MCF 10A (cell line): ENCODE data around the gene CCM2. TPM values are rescaled to one million over a fixed set of nuclear protein-coding genes. Genes with fewer than 3 reads are reported as not detected.
A peak's percentile ranks its signal among the peaks of the same experiment; 100 is the strongest.

Experiments
- BruUV-seq: library from RNA; stranded (reverse); fragments of 400-500 nt; replicated peaks from 2 replicates; lab custom pipeline; 2021; lab: Mats Ljungman, UMichigan
- CTCF ChIA-PET: fragments of 300-600 bp; sonication (Branson Sonifier 250); formaldehyde crosslinking; extraction: SDS; loops from one replicate; lab custom pipeline; 2021; ENCODE audit warnings: antibody characterized with exemption, inconsistent platforms; lab: Yijun Ruan, JAX
- POLR2A ChIA-PET: fragments of 300-600, 350-650 bp; sonication (Branson Sonifier 250); formaldehyde crosslinking; extraction: SDS; loops from one replicate; lab custom pipeline; 2020; ENCODE audit warnings: antibody characterized with exemption, inconsistent platforms; lab: Yijun Ruan, JAX
- DNase-seq: peaks from one replicate; pipeline ENCODE4 v3.0.0-alpha.2; 2018; ENCODE audit not compliant: unreplicated experiment
- H3K27ac Mint-ChIP-seq: one replicate; pipeline ENCODE4 v1.8.0; 2022; ENCODE audit warnings: mild to moderate bottlenecking, low read depth, mixed read lengths; ENCODE audit not compliant: unreplicated experiment
- H3K27me3 Mint-ChIP-seq: one replicate; pipeline ENCODE4 v1.8.0; 2022; ENCODE audit warnings: mixed read lengths; ENCODE audit not compliant: insufficient read depth, unreplicated experiment
- H3K36me3 Mint-ChIP-seq: one replicate; pipeline ENCODE4 v1.8.0; 2022; ENCODE audit warnings: mild to moderate bottlenecking, moderate library complexity, mixed read lengths; ENCODE audit not compliant: insufficient read depth, unreplicated experiment
- H3K4me1 Mint-ChIP-seq: one replicate; pipeline ENCODE4 v1.8.0; 2022; ENCODE audit warnings: mixed read lengths; ENCODE audit not compliant: insufficient read depth, unreplicated experiment
- H3K4me3 Mint-ChIP-seq: one replicate; pipeline ENCODE4 v1.8.0; 2022; ENCODE audit warnings: mild to moderate bottlenecking, moderate library complexity, mixed read lengths; ENCODE audit not compliant: unreplicated experiment
- H3K9me3 Mint-ChIP-seq: one replicate; pipeline ENCODE4 v1.8.0; 2022; ENCODE audit warnings: mixed read lengths; ENCODE audit not compliant: unreplicated experiment
- intact Hi-C: fragments of 100-400 bp; cut with micrococcal nuclease; formaldehyde crosslinking; loops from 2 replicates; pipeline ENCODE4 v1.14.1; 2022
- total RNA-seq: library from RNA; stranded (reverse); gene quantifications from 2 replicates; pipeline ENCODE4 v1.2.3, GENCODE V29; 2022
- TF ChIP-seq, protein P1 (sequence below): fragments of 200-600 bp; IDR thresholded peaks from one replicate; pipeline ENCODE4 v1.8.0; 2022; ENCODE audit warnings: antibody characterized with exemption, mild to moderate bottlenecking; ENCODE audit not compliant: unreplicated experiment

Gene CCM2
- total RNA-seq, 1 experiment from 2014 or later: 36.2 TPM

DNA sequence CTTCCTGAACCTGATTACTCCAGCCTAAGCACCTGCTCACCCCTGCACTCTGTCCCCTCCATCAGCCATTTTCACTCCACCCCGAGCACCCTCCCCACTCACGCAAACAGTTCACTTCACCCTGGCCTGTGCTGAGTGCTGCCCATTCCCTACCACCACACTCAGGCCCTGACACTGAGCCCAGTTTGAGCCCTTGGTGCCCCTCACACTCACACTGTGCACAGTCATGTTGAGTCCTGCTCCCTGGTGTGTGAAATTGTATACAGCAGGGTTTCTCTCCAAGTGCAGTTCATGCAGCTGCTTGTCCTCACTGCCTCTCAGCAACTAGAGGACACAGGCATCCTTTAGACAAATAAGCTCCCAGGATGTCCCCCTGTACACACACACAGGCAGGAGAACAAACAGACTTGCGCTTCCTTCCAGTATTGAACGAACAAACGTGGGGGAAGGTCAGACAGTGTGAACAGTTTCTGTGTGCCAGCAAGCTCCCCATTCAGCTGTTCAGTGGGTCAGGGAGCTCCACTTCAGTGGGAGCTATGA is 28.0 kb upstream of the CCM2 start:
- ChIA-PET POLR2A (interaction anchor here (0.6 to 1.2 kb wide), 5 partner anchors 10 to 140 kb away, joined by 3 to 5 read pairs (median 3); no protein-coding TSS in a partner anchor), CTCF (interaction anchor here (0.6 to 0.7 kb wide), 3 partner anchors 40 to 164 kb away, joined by 4 to 5 read pairs (median 4); no protein-coding TSS in a partner anchor)
- Mint-ChIP-seq H3K27me3 (no peaks in the 10 kb centered on the region), H3K9me3 (no peaks in the 10 kb centered on the region), H3K4me1 (no peaks in the 10 kb centered on the region), H3K4me3 (no peak overlapping the region), H3K36me3 (no peaks in the 10 kb centered on the region), H3K27ac (no peak overlapping the region)
- DNase-seq: no peak
- BruUV-seq: no TSS peak
- intact Hi-C loops: no loop called here
- TF ChIP-seq, protein P1, sequence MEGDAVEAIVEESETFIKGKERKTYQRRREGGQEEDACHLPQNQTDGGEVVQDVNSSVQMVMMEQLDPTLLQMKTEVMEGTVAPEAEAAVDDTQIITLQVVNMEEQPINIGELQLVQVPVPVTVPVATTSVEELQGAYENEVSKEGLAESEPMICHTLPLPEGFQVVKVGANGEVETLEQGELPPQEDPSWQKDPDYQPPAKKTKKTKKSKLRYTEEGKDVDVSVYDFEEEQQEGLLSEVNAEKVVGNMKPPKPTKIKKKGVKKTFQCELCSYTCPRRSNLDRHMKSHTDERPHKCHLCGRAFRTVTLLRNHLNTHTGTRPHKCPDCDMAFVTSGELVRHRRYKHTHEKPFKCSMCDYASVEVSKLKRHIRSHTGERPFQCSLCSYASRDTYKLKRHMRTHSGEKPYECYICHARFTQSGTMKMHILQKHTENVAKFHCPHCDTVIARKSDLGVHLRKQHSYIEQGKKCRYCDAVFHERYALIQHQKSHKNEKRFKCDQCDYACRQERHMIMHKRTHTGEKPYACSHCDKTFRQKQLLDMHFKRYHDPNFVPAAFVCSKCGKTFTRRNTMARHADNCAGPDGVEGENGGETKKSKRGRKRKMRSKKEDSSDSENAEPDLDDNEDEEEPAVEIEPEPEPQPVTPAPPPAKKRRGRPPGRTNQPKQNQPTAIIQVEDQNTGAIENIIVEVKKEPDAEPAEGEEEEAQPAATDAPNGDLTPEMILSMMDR: no peak

DNA sequence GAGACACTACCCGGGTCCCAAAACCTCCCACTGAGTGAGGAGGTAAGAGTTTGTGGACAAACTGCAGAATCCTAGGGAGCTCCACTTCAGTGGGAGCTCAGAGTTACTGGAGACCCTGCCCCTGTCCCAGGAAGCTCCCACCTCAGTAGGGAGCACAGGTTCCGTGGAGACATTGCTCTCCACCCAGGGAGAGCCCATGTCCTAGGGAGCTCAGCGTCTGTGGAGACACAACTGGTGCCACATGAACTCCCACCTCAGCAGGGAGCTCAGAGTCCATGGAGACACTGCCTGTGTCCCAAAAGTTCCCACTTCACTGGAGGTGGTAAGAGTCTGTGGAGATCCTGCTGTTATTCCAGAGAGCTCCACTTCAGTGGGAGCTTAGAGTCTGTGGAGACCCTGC is 27.4 kb upstream of the CCM2 start:
- H3K4me3 Mint-ChIP-seq: no peak overlapping the region
- peaks cover 1% of the 10 kb centered on the region for H3K4me1 Mint-ChIP-seq
- POLR2A ChIA-PET: interaction anchor here (0.6 to 1.2 kb wide), 5 partner anchors 10 to 140 kb away, joined by 3 to 5 read pairs (median 3); no protein-coding TSS in a partner anchor
- no peak overlapping the region for H3K27ac Mint-ChIP-seq
- no peaks in the 10 kb centered on the region for H3K9me3 Mint-ChIP-seq
- no peaks in the 10 kb centered on the region for H3K27me3 Mint-ChIP-seq
- TF ChIP-seq, protein P1: no peak
- intact Hi-C loops: no loop called here
- BruUV-seq: no TSS peak
- CTCF ChIA-PET: interaction anchor here (0.6 to 1.9 kb wide), 7 partner anchors 10 to 206 kb away, joined by 3 to 6 read pairs (median 4); no protein-coding TSS in a partner anchor
- no peaks in the 10 kb centered on the region for H3K36me3 Mint-ChIP-seq
- DNase-seq: no peak

DNA sequence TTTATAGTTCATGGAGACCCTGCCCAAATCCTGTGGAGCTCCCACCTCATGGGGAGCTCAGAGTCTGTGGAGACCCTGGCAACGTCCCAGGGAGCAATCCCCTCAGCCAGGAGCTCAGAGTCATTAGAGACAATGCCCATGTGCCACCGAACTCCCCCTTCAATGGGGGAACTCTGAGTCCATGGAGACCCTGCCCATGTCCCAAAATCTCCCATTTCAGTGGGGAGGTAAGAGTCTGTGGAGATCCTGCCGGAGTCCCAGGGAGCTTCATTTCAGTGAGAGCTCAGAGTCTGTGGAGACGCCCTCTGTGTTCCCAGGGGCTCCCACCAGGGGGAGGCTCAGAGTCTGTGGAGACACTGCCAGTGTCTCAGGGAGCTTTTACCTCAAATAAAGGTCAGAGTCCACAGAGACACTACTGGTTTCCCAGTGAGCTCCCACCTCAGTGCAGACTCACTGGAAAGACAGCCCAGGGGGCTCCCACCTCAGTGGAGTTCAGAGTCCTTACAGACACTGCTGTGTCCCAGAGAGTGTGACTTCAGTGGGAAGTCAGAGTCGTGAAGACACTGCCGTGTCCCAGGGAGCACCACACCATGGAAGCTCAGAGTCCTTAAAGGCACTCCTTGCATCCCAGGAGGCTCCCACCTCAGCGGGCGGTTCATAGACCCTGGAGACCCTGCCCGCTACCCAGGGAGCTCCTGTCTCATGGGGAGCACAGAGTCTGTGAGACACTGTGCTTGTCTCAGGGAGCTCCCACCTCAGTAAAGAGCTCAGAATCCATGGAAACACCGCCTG is 26.2 kb upstream of the CCM2 start:
- no peaks in the 10 kb centered on the region for H3K9me3 Mint-ChIP-seq
- peaks cover 7% of the 10 kb centered on the region for H3K4me1 Mint-ChIP-seq
- peaks cover 6% of the 10 kb centered on the region for H3K36me3 Mint-ChIP-seq
- POLR2A ChIA-PET: interaction anchor here (0.9 to 1.7 kb wide), 4 partner anchors 9 to 368 kb away, joined by 3 to 6 read pairs (median 4); partner anchors contain the start of gene OGDH
- H3K27me3 Mint-ChIP-seq: no peaks in the 10 kb centered on the region
- peak; percentile 67 for DNase-seq
- CTCF ChIA-PET: interaction anchor here (0.6 to 1.9 kb wide), 7 partner anchors 9 to 162 kb away, joined by 3 to 6 read pairs (median 3); no protein-coding TSS in a partner anchor
- intact Hi-C loops: loop anchor here (1.0 kb wide), 1 partner anchor 162 kb away; no protein-coding TSS in a partner anchor
- H3K27ac Mint-ChIP-seq: no peak overlapping the region
- TF ChIP-seq, protein P1: peak; percentile 49
- no TSS peak for BruUV-seq
- no peak overlapping the region for H3K4me3 Mint-ChIP-seq

DNA sequence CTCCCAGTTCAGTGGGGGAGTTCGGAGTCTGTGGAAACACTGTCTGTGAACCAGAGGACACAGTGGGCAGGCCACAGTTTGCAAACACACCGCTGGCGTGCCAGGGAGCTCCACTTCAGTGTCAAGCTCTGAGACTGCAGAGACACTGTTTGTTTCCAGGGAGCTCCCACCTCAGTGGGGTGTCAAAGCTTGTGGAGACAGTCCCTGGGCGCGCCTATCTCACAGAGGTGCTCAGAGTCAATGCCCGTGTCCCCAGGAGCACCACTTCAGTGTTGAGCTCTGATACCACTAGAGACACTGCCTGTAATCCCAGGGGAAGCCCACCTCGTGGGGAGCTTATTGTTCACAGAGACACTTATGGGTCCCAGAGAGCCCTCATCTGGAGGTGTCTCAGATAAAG is 25.5 kb upstream of the CCM2 start:
- TF ChIP-seq, protein P1: no peak
- Mint-ChIP-seq H3K4me1 (peaks cover 13% of the 10 kb centered on the region), H3K36me3 (peaks cover 6% of the 10 kb centered on the region), H3K4me3 (no peak overlapping the region), H3K27me3 (no peaks in the 10 kb centered on the region), H3K9me3 (no peaks in the 10 kb centered on the region), H3K27ac (no peak overlapping the region)
- DNase-seq: no peak
- no TSS peak for BruUV-seq
- ChIA-PET CTCF (interaction anchor here (0.5 to 1.9 kb wide), 4 partner anchors 8 to 53 kb away, joined by 3 to 5 read pairs (median 4); no protein-coding TSS in a partner anchor), POLR2A (interaction anchor here (0.9 to 1.7 kb wide), 2 partner anchors 9 to 368 kb away, joined by 3 to 6 read pairs; partner anchors contain the start of gene OGDH)
- intact Hi-C loops: no loop called here
